GM18867 (cell line): ENCODE results near the gene MID1.

Source experiments
- ATAC-seq: cut with Tn5 transposase; IDR thresholded peaks from one replicate; pipeline ENCODE4 v1.9.1; 2021; ENCODE audit warnings: mild to moderate bottlenecking, moderate library complexity; ENCODE audit not compliant: unreplicated experiment

Gene MID1

GRCh38 chrX:10453945-10454344, 166.4 kb downstream of the MID1 start:
- ATAC-seq, result no peak

- ATAC-seq, result no peak
These were observed 169.4 kb downstream of the MID1 start for GRCh38 chrX:10450959-10451355.

- no peak for ATAC-seq
These were observed 170.0 kb downstream of the MID1 start for GRCh38 chrX:10450229-10450958.

- no peak for ATAC-seq
These were observed 172.7 kb downstream of the MID1 start for GRCh38 chrX:10447564-10448214.

GRCh38 chrX:10444204-10444603, 176.2 kb downstream of the MID1 start:
- ATAC-seq, result no peak

- no peak for ATAC-seq
These were observed 178.9 kb downstream of the MID1 start for GRCh38 chrX:10441464-10441863.

- no peak for ATAC-seq
These were observed 187.0 kb downstream of the MID1 start for GRCh38 chrX:10433296-10433965.

GRCh38 chrX:10429908-10430307, 190.5 kb downstream of the MID1 start:
- ATAC-seq, result no peak

GRCh38 chrX:10427249-10427648, 193.1 kb downstream of the MID1 start:
- ATAC-seq, result no peak

- no peak for ATAC-seq
These were observed 196.7 kb downstream of the MID1 start for GRCh38 chrX:10423716-10424115.

GRCh38 chrX:10420134-10420533, 200.3 kb downstream of the MID1 start:
- ATAC-seq, result no peak

GRCh38 chrX:10416424-10416823, 204.0 kb downstream of the MID1 start:
- ATAC-seq, result no peak

- ATAC-seq, result no peak
These were observed 204.9 kb downstream of the MID1 start for GRCh38 chrX:10415306-10416001.

GRCh38 chrX:10414862-10415261, 205.5 kb downstream of the MID1 start:
- ATAC-seq, result no peak

- no peak for ATAC-seq
These were observed 206.1 kb downstream of the MID1 start for GRCh38 chrX:10414156-10414824.

- no peak for ATAC-seq
These were observed 215.9 kb downstream of the MID1 start for GRCh38 chrX:10404436-10404835.

GRCh38 chrX:10401239-10401638, 219.1 kb downstream of the MID1 start:
- no peak for ATAC-seq

- no peak for ATAC-seq
These were observed 221.2 kb downstream of the MID1 start for GRCh38 chrX:10399043-10399741.

GRCh38 chrX:10398215-10398614, 222.2 kb downstream of the MID1 start:
- no peak for ATAC-seq

- ATAC-seq, result no peak
These were observed 223.0 kb downstream of the MID1 start for GRCh38 chrX:10397349-10397748.
